H1 (cell line): Measurements from ENCODE around the gene ST8SIA3. TPM values are rescaled to one million over a fixed set of nuclear protein-coding genes. Genes with fewer than 3 reads are reported as not detected.

ENCODE experiments used
- CTCF ChIA-PET: fragments of 300-600 bp; sonication (Branson Sonifier 250); formaldehyde crosslinking; loops from one replicate; lab custom pipeline; 2021; ENCODE audit not compliant: partially characterized antibody; lab: Charles Lee
- POLR2A ChIA-PET: fragments of 300-600 bp; sonication (Branson Sonifier 250); formaldehyde crosslinking; loops from one replicate; lab custom pipeline; 2021; ENCODE audit warnings: inconsistent platforms; ENCODE audit not compliant: partially characterized antibody; lab: Charles Lee
- DNase-seq, 2 experiments: peaks; one replicate each; pipeline versions ENCODE4 v3.0.0 to v3.0.0-alpha.2; 2010 to 2022; ENCODE audit warnings: low spot score in 2 of 2, low read depth in 1 of 2, mixed read lengths in 1 of 2
- FAIRE-seq: peaks from 2 replicates; lab custom pipeline; 2011; peaks lifted over from hg19 to GRCh38; lab: Jason Lieb, UNC
- H2AFZ ChIP-seq: 2 replicates; pipeline ENCODE4 v1.8.1; 2012; ENCODE audit warnings: low read length, inconsistent platforms
- H2AK5ac ChIP-seq: 2 replicates; pipeline ENCODE4 v1.6.1; 2013; ENCODE audit warnings: low read depth, low read length
- H2BK120ac ChIP-seq: replicated peaks from 2 replicates; pipeline ENCODE3; 2013; ENCODE audit warnings: low read depth, low read length, inconsistent platforms
- H2BK12ac ChIP-seq: 2 replicates; pipeline ENCODE4 v1.6.1; 2013; ENCODE audit warnings: low read depth, low read length
- H2BK15ac ChIP-seq: 2 replicates; pipeline ENCODE4 v1.6.1; 2013; ENCODE audit warnings: low read length
- H2BK20ac ChIP-seq: 2 replicates; pipeline ENCODE4 v1.6.1; 2013; ENCODE audit warnings: low read length
- H2BK5ac ChIP-seq: 2 replicates; pipeline ENCODE4 v1.6.1; 2013; ENCODE audit warnings: low read depth, low read length
- H3K14ac ChIP-seq: 2 replicates; pipeline ENCODE4 v1.6.1; 2013; ENCODE audit warnings: inconsistent platforms; ENCODE audit not compliant: insufficient read length
- H3K18ac ChIP-seq: 2 replicates; pipeline ENCODE4 v1.6.1; 2013; ENCODE audit warnings: low read length; ENCODE audit errors: extremely low read depth
- H3K23ac ChIP-seq: 2 replicates; pipeline ENCODE4 v1.6.1; 2013; ENCODE audit warnings: inconsistent platforms; ENCODE audit not compliant: insufficient read length
- H3K23me2 ChIP-seq: 2 replicates; pipeline ENCODE4 v1.6.1; 2013; ENCODE audit warnings: low read depth, low read length
- H3K27ac ChIP-seq: 2 replicates; pipeline ENCODE4 v1.6.1; 2011; ENCODE audit warnings: low read depth, low read length, inconsistent platforms
- H3K27me3 ChIP-seq, 4 experiments: replicated peaks in 1 of 4; 1 replicate in 1 of 4; 2 replicates in 3 of 4; pipeline versions ENCODE4 v1.6.1 to v1.8.1; 2011 to 2013; ENCODE audit warnings: low read length in 3 of 4, mild to moderate bottlenecking in 3 of 4, inconsistent platforms in 2 of 4, mixed read lengths in 2 of 4, moderate library complexity in 1 of 4; ENCODE audit not compliant: control insufficient read depth in 3 of 4, insufficient read depth in 3 of 4; ENCODE audit errors: extremely low read depth in 1 of 4
- H3K36me3 ChIP-seq, 4 experiments: 2 replicates each; pipeline versions ENCODE4 v1.6.1 to v1.8.1; 2011 to 2013; ENCODE audit warnings: mild to moderate bottlenecking in 4 of 4, low read length in 3 of 4, moderate library complexity in 2 of 4, control low read depth in 1 of 4, inconsistent platforms in 1 of 4; ENCODE audit not compliant: insufficient read depth in 4 of 4, control insufficient read depth in 2 of 4
- H3K4ac ChIP-seq: replicated peaks from 2 replicates; pipeline ENCODE3; 2013; ENCODE audit warnings: low read length, low read depth, mixed read lengths, inconsistent platforms; ENCODE audit not compliant: insufficient read length
- H3K4me1 ChIP-seq, 4 experiments: replicated peaks in 1 of 4; 1 replicate in 1 of 4; 2 replicates in 3 of 4; pipeline versions ENCODE4 v1.6.1 to v1.8.1; 2011 to 2013; ENCODE audit warnings: low read length in 3 of 4, inconsistent platforms in 2 of 4, mixed read lengths in 1 of 4; ENCODE audit not compliant: insufficient read depth in 4 of 4, control insufficient read depth in 3 of 4
- H3K4me2 ChIP-seq, 2 experiments: 2 replicates each; pipeline versions ENCODE4 v1.6.1 to v1.8.1; 2011 to 2013; ENCODE audit warnings: low read depth in 2 of 2, low read length in 2 of 2, control low read depth in 1 of 2, inconsistent platforms in 1 of 2, mild to moderate bottlenecking in 1 of 2; ENCODE audit not compliant: insufficient read depth in 1 of 2
- H3K4me3 ChIP-seq, 4 experiments: fragments of 200-600, 300-600 bp in 1 of 4; sonication (generic), shearing (Covaris generic), sonication (Bioruptor Twin) in 1 of 4; 2 replicates each; pipeline versions ENCODE4 v1.5.1 to v1.8.1; 2011 to 2016; ENCODE audit warnings: low read length in 4 of 4, low read depth in 3 of 4, control low read depth in 2 of 4, inconsistent platforms in 2 of 4, mild to moderate bottlenecking in 2 of 4, mixed read lengths in 1 of 4, moderate library complexity in 1 of 4; ENCODE audit not compliant: insufficient read depth in 2 of 4; ENCODE audit errors: extremely low read depth in 1 of 4
- H3K56ac ChIP-seq: replicated peaks from 2 replicates; pipeline ENCODE3; 2013; ENCODE audit warnings: low read depth, mild to moderate bottlenecking, mixed read lengths, low read length, inconsistent platforms; ENCODE audit not compliant: insufficient read length
- H3K79me1 ChIP-seq: 2 replicates; pipeline ENCODE4 v1.6.1; 2013; ENCODE audit warnings: low read depth, low read length, control low read depth
- H3K79me2 ChIP-seq, 2 experiments: 2 replicates each; pipeline versions ENCODE4 v1.6.1 to v1.8.1; 2012 to 2013; ENCODE audit warnings: low read length in 2 of 2, mild to moderate bottlenecking in 2 of 2, inconsistent platforms in 1 of 2; ENCODE audit not compliant: insufficient read depth in 2 of 2, control insufficient read depth in 1 of 2
- H3K9ac ChIP-seq, 4 experiments: replicated peaks in 1 of 4; 1 replicate in 1 of 4; 2 replicates in 3 of 4; pipeline versions ENCODE4 v1.6.1 to v1.8.1; 2011 to 2013; ENCODE audit warnings: low read depth in 3 of 4, low read length in 3 of 4, control low read depth in 2 of 4, mild to moderate bottlenecking in 2 of 4, moderate library complexity in 2 of 4, inconsistent platforms in 1 of 4; ENCODE audit errors: extremely low read depth in 1 of 4
- H3K9me3 ChIP-seq, 2 experiments: 2 replicates each; pipeline versions ENCODE4 v1.6.1 to v1.8.1; 2012 to 2013; ENCODE audit warnings: mild to moderate bottlenecking in 2 of 2, moderate library complexity in 2 of 2, control low read depth in 1 of 2, inconsistent platforms in 1 of 2, low read depth in 1 of 2, low read length in 1 of 2, mixed read lengths in 1 of 2; ENCODE audit not compliant: insufficient read depth in 2 of 2
- H4K20me1 ChIP-seq, 2 experiments: replicated peaks in 1 of 2; 2 replicates each; pipeline versions ENCODE3 to v1.8.1; 2011 to 2013; ENCODE audit warnings: inconsistent platforms in 2 of 2, low read length in 2 of 2, mild to moderate bottlenecking in 1 of 2; ENCODE audit not compliant: insufficient read depth in 2 of 2, control insufficient read depth in 1 of 2
- H4K5ac ChIP-seq: 2 replicates; pipeline ENCODE4 v1.6.1; 2013; ENCODE audit warnings: low read length, low read depth, mixed read lengths, inconsistent platforms; ENCODE audit not compliant: insufficient read length
- H4K8ac ChIP-seq: 2 replicates; pipeline ENCODE4 v1.8.0; 2013; ENCODE audit warnings: mild to moderate bottlenecking, moderate library complexity, low read length, inconsistent platforms; ENCODE audit not compliant: insufficient read depth; ENCODE audit errors: extremely low read depth
- H4K91ac ChIP-seq: replicated peaks from 2 replicates; pipeline ENCODE3; 2013; ENCODE audit warnings: low read length, mixed read lengths, inconsistent platforms; ENCODE audit not compliant: insufficient read length
- ATF2 ChIP-seq: IDR thresholded peaks from 2 replicates; pipeline ENCODE4 v1.6.1; 2012; ENCODE audit warnings: low read length, inconsistent platforms
- BCL11A ChIP-seq, 2 experiments: IDR thresholded peaks; one replicate each; pipeline ENCODE4 v1.6.1; 2011; ENCODE audit warnings: low read depth in 2 of 2, low read length in 2 of 2, mild to moderate bottlenecking in 2 of 2
- CTCF ChIP-seq, 3 experiments: IDR thresholded peaks; 1 replicate in 2 of 3; 2 replicates in 1 of 3; pipeline versions ENCODE4 v1.5.1 to v1.6.1; 2011; ENCODE audit warnings: low read length in 3 of 3, mild to moderate bottlenecking in 3 of 3, inconsistent platforms in 2 of 3, low read depth in 1 of 3, moderate library complexity in 1 of 3; ENCODE audit not compliant: insufficient read depth in 1 of 3; ENCODE audit errors: control extremely low read depth in 1 of 3
- HDAC6 ChIP-seq: IDR thresholded peaks from one replicate; pipeline ENCODE4 v1.7.1; 2012; ENCODE audit warnings: low read depth, mild to moderate bottlenecking, inconsistent platforms, low read length, moderate library complexity
- RBBP5 ChIP-seq: IDR thresholded peaks from 2 replicates; pipeline ENCODE4 v1.7.1; 2012; ENCODE audit warnings: low read depth, mild to moderate bottlenecking, inconsistent platforms, low read length, moderate library complexity, borderline replicate concordance
- TEAD4 ChIP-seq: IDR thresholded peaks from 2 replicates; pipeline ENCODE4 v1.6.1; 2012; ENCODE audit warnings: low read depth, low read length, inconsistent platforms, mixed read lengths
- YY1 ChIP-seq: IDR thresholded peaks from 2 replicates; pipeline ENCODE4 v1.6.1; 2011; ENCODE audit warnings: low read depth, mild to moderate bottlenecking, low read length
- WGBS, 2 experiments: shearing (Covaris generic) in 1 of 2; methylation state at CpG; one replicate each; pipeline versions ENCODE4 v1.1.6 to v1.1.7; 2013 to 2015; ENCODE audit warnings: low lambda C conversion rate in 2 of 2, mixed read lengths in 2 of 2, inconsistent platforms in 1 of 2, low coverage in 1 of 2, missing lambda C conversion rate in 1 of 2; ENCODE audit not compliant: insufficient replicate concordance in 2 of 2, insufficient coverage in 1 of 2, insufficient read length in 1 of 2; ENCODE audit errors: extremely low coverage in 1 of 2, missing lambda C conversion rate in 1 of 2; 5-methylcytosine and 5-hydroxymethylcytosine counted together
- polyA plus RNA-seq, 7 experiments: library from polyadenylated mRNA; depleted of rRNA in 3 of 7; stranded (reverse) in 5 of 7; unstranded in 2 of 7; fragments of >200 nt in 5 of 7; fragments of 200-250 nt in 2 of 7; gene quantifications; 1 replicate in 5 of 7; 2 replicates in 1 of 7; 4 replicates in 1 of 7; pipeline versions ENCODE4 v1.2.1 to v1.2.3, GENCODE V29; 2011 to 2013; ENCODE audit warnings: missing spikeins in 2 of 7, mixed read lengths in 2 of 7
- total RNA-seq: library from RNA; stranded (reverse); fragmentation: NEBNext Ultra II Directional; extraction: Animal tissue kit (Norgen Biotek cat#: 25700); gene quantifications from 2 replicates; pipeline ENCODE4 v1.2.1, GENCODE V29; 2021

The ST8SIA3 gene
- total and polyA plus RNA-seq, 2 of the 8 experiments (the other 6 are each of a cell fraction or from before 2014, with no cell fraction given) = 1.2 to 3.7 TPM

DNA sequence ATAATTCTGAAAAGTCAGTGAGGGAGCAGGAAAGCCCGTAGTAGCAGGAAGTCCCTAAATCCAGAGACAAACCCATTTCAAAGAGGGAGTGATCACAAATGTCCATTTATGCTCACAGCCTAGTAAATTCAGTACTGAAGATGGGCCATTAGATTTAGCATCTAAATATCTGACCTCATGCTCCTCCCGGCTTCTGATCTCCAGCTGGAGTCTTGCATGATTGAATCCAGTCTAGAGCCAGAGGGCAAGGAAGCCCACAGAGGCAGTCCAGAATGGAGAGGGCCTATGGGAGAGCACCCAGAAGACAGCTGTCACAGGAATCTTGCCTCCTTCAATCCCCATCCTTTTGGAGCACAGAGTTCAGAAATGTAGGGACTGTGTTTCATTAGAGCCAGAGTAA, 16.0 kb upstream of the ST8SIA3 start:
- H3K4me3 ChIP-seq = no peak overlapping the region
- no peaks in the 10 kb centered on the region for H3K79me1 ChIP-seq
- no peak overlapping the region for H3K27ac ChIP-seq
- H3K18ac ChIP-seq = no peak overlapping the region
- no peak overlapping the region for H4K5ac ChIP-seq
- DNase-seq = no peak
- H3K56ac ChIP-seq = no peak overlapping the region
- H2BK5ac ChIP-seq = no peak overlapping the region
- no peak overlapping the region for H3K4ac ChIP-seq
- H3K23me2 ChIP-seq = no peaks in the 10 kb centered on the region
- CTCF ChIA-PET = interaction anchor here (1.1 to 1.8 kb wide), 3 partner anchors 10 to 357 kb away, joined by 4 to 6 read pairs (median 4); no protein-coding TSS in a partner anchor
- no peak overlapping the region for H2BK12ac ChIP-seq
- H3K4me1 ChIP-seq = peaks cover 0 to 3% (median 1%) of the 10 kb centered on the region in 4 experiments; a peak in 2 of 7 replicates
- no peak overlapping the region for H3K23ac ChIP-seq
- H4K91ac ChIP-seq = no peak overlapping the region
- no peaks in the 10 kb centered on the region for H3K9me3 ChIP-seq
- TF ChIP-seq RBBP5 = no peak
- no peak for TF ChIP-seq YY1
- TF ChIP-seq HDAC6 = no peak
- TF ChIP-seq ATF2 = no peak
- no peak for TF ChIP-seq CTCF (IDR thresholded peaks at IDR 0.05; ENCODE audit: control extremely low read depth in 1 of 3, insufficient read depth in 1 of 3, low read depth in 1 of 3, low read length in 3 of 3)
- no peak for TF ChIP-seq TEAD4
- TF ChIP-seq BCL11A (IDR thresholded peaks at IDR 0.05; ENCODE audit: low read depth in 2 of 2, low read length in 2 of 2) = no peak
- TF ChIP-seq, all 59 proteins: peak for 0
- Histone ChIP-seq H2AK5ac (no peak overlapping the region), H3K4me2 (no peak overlapping the region), H3K79me2 (no peaks in the 10 kb centered on the region), H3K36me3 (no peaks in the 10 kb centered on the region), H3K27me3 (no peaks in the 10 kb centered on the region; a peak in 1 of 7 replicates), H3K9ac (no peak overlapping the region), H4K20me1 (no peaks in the 10 kb centered on the region), H4K8ac (no peak overlapping the region), H2AFZ (no peak overlapping the region), H2BK15ac (no peak overlapping the region), H2BK20ac (no peak overlapping the region), H2BK120ac (no peak overlapping the region), H3K14ac (no peak overlapping the region)
- POLR2A ChIA-PET = no interaction called here
- WGBS, 2 experiments = 83% methylated on average over 2 of the region's 2 CpGs; no CpG with 5 or more reads in 1 of the 2 experiments
- no peak for FAIRE-seq
